ENCODE results near the gene MNAT1. TPM values are rescaled to one million over a fixed set of nuclear protein-coding genes. Genes with fewer than 3 reads are reported as not detected.

MNAT1 gene
- total and polyA plus RNA-seq, 4 donors: 16.7 to 85.5 (median 21.6) TPM

DNA sequence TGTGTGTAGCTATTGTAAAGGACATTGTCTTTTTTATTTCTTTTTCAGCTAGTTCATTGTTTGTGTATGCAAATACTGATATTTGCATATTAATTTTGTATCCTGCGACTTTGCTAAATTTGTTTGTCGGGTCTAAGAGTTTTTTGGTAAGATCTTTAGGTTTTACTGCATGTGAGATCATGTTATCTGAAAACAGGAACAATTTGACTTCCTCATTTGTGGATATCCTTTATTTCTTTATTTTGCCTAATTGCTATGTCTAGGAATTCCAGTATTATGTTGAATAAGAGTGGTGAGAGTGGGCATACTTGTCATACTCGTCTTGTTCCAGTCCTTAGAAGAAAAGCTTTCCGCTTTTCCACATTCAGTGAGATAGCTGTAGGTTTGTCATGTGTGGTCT is 39.2 kb upstream of the MNAT1 start:
- ATAC-seq (ENCODE audit: insufficient read depth, low FRiP score): no peak
- no peak overlapping the region for H3K9ac ChIP-seq (ENCODE audit: insufficient read depth in 1 of 2, low read length in 2 of 2)
- peaks cover 0 to 5% (median 4%) of the 10 kb centered on the region in 4 donors for H3K9me3 ChIP-seq (ENCODE audit: control insufficient read depth in 4 of 4, insufficient read depth in 3 of 4, low read length in 3 of 4)
- H3K27ac ChIP-seq (ENCODE audit: low read depth in 1 of 2, low read length in 1 of 2): no peak overlapping the region
- H3K36me3 ChIP-seq (ENCODE audit: control insufficient read depth in 4 of 4, insufficient read depth in 4 of 4, low read length in 4 of 4): no peaks in the 10 kb centered on the region
- TF ChIP-seq, protein P1, sequence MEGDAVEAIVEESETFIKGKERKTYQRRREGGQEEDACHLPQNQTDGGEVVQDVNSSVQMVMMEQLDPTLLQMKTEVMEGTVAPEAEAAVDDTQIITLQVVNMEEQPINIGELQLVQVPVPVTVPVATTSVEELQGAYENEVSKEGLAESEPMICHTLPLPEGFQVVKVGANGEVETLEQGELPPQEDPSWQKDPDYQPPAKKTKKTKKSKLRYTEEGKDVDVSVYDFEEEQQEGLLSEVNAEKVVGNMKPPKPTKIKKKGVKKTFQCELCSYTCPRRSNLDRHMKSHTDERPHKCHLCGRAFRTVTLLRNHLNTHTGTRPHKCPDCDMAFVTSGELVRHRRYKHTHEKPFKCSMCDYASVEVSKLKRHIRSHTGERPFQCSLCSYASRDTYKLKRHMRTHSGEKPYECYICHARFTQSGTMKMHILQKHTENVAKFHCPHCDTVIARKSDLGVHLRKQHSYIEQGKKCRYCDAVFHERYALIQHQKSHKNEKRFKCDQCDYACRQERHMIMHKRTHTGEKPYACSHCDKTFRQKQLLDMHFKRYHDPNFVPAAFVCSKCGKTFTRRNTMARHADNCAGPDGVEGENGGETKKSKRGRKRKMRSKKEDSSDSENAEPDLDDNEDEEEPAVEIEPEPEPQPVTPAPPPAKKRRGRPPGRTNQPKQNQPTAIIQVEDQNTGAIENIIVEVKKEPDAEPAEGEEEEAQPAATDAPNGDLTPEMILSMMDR (IDR thresholded peaks at IDR 0.05; ENCODE audit: control extremely low read depth, extremely low read depth): no peak
- H3K4me3 ChIP-seq: no peak overlapping the region
- H3K4me1 ChIP-seq (ENCODE audit: control insufficient read depth in 5 of 5, insufficient read depth in 5 of 5, low read length in 5 of 5): no peaks in the 10 kb centered on the region
- no peak for DNase-seq
- WGBS, 2 donors: 74 to 80% methylated on average over 4 of the region's 4 CpGs
- H3K27me3 ChIP-seq (ENCODE audit: control insufficient read depth in 3 of 3, insufficient read depth in 3 of 3, low read length in 2 of 3): no peaks in the 10 kb centered on the region

DNA sequence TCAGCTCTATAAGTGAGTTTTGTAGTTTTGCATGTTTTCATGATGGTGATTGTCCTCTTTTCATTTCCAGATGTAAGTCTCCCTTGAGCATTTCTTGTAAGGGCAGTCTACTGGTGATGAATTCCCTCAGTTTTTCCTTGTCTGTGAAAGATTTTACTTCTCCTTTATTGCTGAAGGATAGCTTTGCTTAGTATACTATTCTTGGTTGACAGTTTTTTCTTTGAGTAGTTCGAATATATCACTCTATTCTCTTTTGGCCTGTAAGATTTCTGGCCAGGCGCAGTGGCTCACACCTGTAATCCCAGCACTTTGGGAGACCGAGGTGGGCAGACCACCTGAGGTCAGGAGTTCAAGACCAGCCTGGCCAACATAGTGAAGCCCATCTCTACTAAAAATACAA is 34.0 kb upstream of the MNAT1 start:
- TF ChIP-seq, protein P1 (IDR thresholded peaks at IDR 0.05; ENCODE audit: control extremely low read depth, extremely low read depth): no peak
- Histone ChIP-seq H3K27me3 (ENCODE audit: control insufficient read depth in 3 of 3, insufficient read depth in 3 of 3, low read length in 2 of 3) (no peaks in the 10 kb centered on the region), H3K36me3 (ENCODE audit: control insufficient read depth in 4 of 4, insufficient read depth in 4 of 4, low read length in 4 of 4) (no peaks in the 10 kb centered on the region), H3K27ac (ENCODE audit: low read depth in 1 of 2, low read length in 1 of 2) (no peak overlapping the region), H3K4me3 (no peak overlapping the region), H3K9ac (ENCODE audit: insufficient read depth in 1 of 2, low read length in 2 of 2) (no peak overlapping the region), H3K9me3 (ENCODE audit: control insufficient read depth in 4 of 4, insufficient read depth in 3 of 4, low read length in 3 of 4) (peaks cover 0 to 10% (median 6%) of the 10 kb centered on the region in 4 donors), H3K4me1 (ENCODE audit: control insufficient read depth in 5 of 5, insufficient read depth in 5 of 5, low read length in 5 of 5) (no peaks in the 10 kb centered on the region)
- DNase-seq (no peak), ATAC-seq (ENCODE audit: insufficient read depth, low FRiP score) (no peak)
- 91 to 93% methylated on average over 3 of the region's 3 CpGs for WGBS, 2 donors

DNA sequence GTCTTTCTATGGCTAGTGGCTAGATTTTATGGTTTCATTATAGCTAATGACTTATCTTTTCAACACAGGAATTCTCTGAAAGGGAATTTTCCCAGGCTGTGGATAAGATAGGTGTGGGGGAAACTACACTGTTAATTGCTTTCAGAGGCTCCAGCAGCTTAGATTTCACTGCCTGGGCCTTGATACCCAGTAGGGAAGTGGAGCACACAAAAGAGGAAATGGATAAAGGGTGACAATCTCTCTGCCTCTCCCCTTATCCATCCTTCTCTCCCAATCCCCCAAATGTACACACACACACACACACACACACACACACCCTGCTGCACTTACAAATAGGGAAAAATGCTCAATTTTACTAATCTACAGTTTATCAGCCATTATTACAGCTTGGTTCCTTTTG is 29.5 kb upstream of the MNAT1 start:
- Histone ChIP-seq H3K4me3 (no peak overlapping the region), H3K36me3 (ENCODE audit: control insufficient read depth in 4 of 4, insufficient read depth in 4 of 4, low read length in 4 of 4) (no peaks in the 10 kb centered on the region), H3K27me3 (ENCODE audit: control insufficient read depth in 3 of 3, insufficient read depth in 3 of 3, low read length in 2 of 3) (no peaks in the 10 kb centered on the region), H3K9ac (ENCODE audit: insufficient read depth in 1 of 2, low read length in 2 of 2) (no peak overlapping the region), H3K4me1 (ENCODE audit: control insufficient read depth in 5 of 5, insufficient read depth in 5 of 5, low read length in 5 of 5) (no peaks in the 10 kb centered on the region), H3K27ac (ENCODE audit: low read depth in 1 of 2, low read length in 1 of 2) (no peak overlapping the region), H3K9me3 (ENCODE audit: control insufficient read depth in 4 of 4, insufficient read depth in 3 of 4, low read length in 3 of 4) (peaks cover 0 to 7% (median 2%) of the 10 kb centered on the region in 4 donors)
- no peak for DNase-seq
- no peak for ATAC-seq (ENCODE audit: insufficient read depth, low FRiP score)
- TF ChIP-seq, protein P1 (IDR thresholded peaks at IDR 0.05; ENCODE audit: control extremely low read depth, extremely low read depth): no peak

DNA sequence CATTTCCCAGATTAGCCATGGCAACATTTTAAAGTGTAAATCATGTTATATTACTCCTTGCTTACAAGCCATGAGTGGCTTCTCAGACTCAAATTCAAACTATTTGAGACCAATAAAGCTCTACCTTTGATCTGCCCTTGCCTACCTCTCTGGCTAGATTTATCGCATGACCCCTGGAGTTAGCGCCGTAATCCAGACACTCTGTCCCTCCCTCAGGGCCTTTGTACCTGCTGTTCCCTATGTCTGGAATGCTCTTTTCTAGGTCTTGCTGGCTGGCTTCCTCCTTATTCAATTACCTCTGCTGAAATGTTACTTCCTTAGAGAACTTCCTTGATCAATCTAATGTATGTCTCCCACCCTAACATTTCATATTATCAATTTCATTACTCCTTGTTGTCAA is 26.7 kb upstream of the MNAT1 start:
- no peak overlapping the region for H3K27ac ChIP-seq (ENCODE audit: low read depth in 1 of 2, low read length in 1 of 2)
- WGBS, 2 donors: 99% methylated on average over 3 of the region's 3 CpGs
- no peaks in the 10 kb centered on the region for H3K4me1 ChIP-seq (ENCODE audit: control insufficient read depth in 5 of 5, insufficient read depth in 5 of 5, low read length in 5 of 5)
- no peak for DNase-seq
- no peak for ATAC-seq (ENCODE audit: insufficient read depth, low FRiP score)
- H3K4me3 ChIP-seq: no peak overlapping the region
- no peak overlapping the region for H3K9ac ChIP-seq (ENCODE audit: insufficient read depth in 1 of 2, low read length in 2 of 2)
- H3K27me3 ChIP-seq (ENCODE audit: control insufficient read depth in 3 of 3, insufficient read depth in 3 of 3, low read length in 2 of 3): no peaks in the 10 kb centered on the region
- no peaks in the 10 kb centered on the region for H3K36me3 ChIP-seq (ENCODE audit: control insufficient read depth in 4 of 4, insufficient read depth in 4 of 4, low read length in 4 of 4)
- H3K9me3 ChIP-seq (ENCODE audit: control insufficient read depth in 4 of 4, insufficient read depth in 3 of 4, low read length in 3 of 4): no peaks in the 10 kb centered on the region
- TF ChIP-seq, protein P1 (IDR thresholded peaks at IDR 0.05; ENCODE audit: control extremely low read depth, extremely low read depth): no peak

Measured in lung (tissue), 12 donors.